Activated CD8-positive, alpha-beta T cell treated with anti-CD3 and anti-CD28 coated beads for 36 hours (primary cell): Measurements from ENCODE around the gene ALOX15. TPM values are rescaled to one million over a fixed set of nuclear protein-coding genes. Genes with fewer than 3 reads are reported as not detected.

Experiments
- ATAC-seq: fragments of 200-7000 bp; cut with Tn5 transposase; one replicate; pipeline ENCODE4 v1.10.0; 2021; ENCODE audit warnings: mild to moderate bottlenecking, moderate library complexity
- CTCF ChIA-PET: fragments of 350-600 bp; sonication (Branson Sonifier 250); formaldehyde crosslinking; loops from one replicate; lab custom pipeline; 2021; ENCODE audit warnings: antibody characterized with exemption; lab: Charles Lee
- POLR2A ChIA-PET: fragments of 350-600 bp; sonication (Branson Sonifier 250); formaldehyde crosslinking; loops from one replicate; lab custom pipeline; 2021; ENCODE audit warnings: antibody characterized with exemption; lab: Charles Lee
- DNase-seq: peaks from one replicate; pipeline ENCODE4 v3.0.0-alpha.2; 2020
- H3K27ac Mint-ChIP-seq: one replicate; pipeline ENCODE4 v1.8.0; 2021; ENCODE audit warnings: mild to moderate bottlenecking, mixed read lengths
- H3K27me3 Mint-ChIP-seq: one replicate; pipeline ENCODE4 v1.8.0; 2021; ENCODE audit warnings: mixed read lengths
- H3K36me3 Mint-ChIP-seq: one replicate; pipeline ENCODE4 v1.8.0; 2021; ENCODE audit warnings: low read depth, mixed read lengths
- H3K4me1 Mint-ChIP-seq: one replicate; pipeline ENCODE4 v1.8.0; 2021; ENCODE audit warnings: low read depth, mixed read lengths
- H3K4me3 Mint-ChIP-seq: one replicate; pipeline ENCODE4 v1.8.0; 2021; ENCODE audit warnings: mild to moderate bottlenecking, moderate library complexity, mixed read lengths
- H3K9me3 Mint-ChIP-seq: one replicate; pipeline ENCODE4 v1.8.0; 2021; ENCODE audit warnings: mixed read lengths
- intact Hi-C: fragments of 100-400 bp; cut with micrococcal nuclease; formaldehyde crosslinking; loops from one replicate; pipeline ENCODE4 v1.10.0; 2022
- total RNA-seq, 2 experiments: library from RNA; stranded (reverse); gene quantifications; one replicate each; pipeline ENCODE4 v1.2.3, GENCODE V29; 2021
- TF ChIP-seq, protein P1 (sequence below): fragments of 200-600 bp; IDR thresholded peaks from one replicate; pipeline ENCODE4 v1.8.0; 2022; ENCODE audit warnings: antibody characterized with exemption, mild to moderate bottlenecking

The ALOX15 gene
- total RNA-seq, 2 experiments from 2014 or later, result not detected

DNA sequence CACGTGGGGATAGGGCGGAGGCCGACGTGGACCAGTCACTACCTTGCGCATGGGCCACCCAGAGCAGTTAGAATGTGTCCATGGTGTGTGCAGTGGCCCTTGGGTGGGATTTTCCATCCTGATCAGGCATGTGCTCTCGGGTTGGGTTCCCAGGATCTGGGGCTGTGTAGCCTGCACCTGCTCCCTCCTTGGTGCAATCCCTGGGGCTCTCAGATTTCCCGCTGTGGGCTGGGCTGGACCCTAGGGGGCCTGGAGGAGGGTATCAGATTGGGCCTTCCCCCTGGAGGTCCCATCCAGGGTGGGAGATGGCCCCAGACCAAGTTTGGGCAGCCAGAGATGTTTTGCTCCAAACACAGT lies 55.9 kb downstream of the ALOX15 start:
- H3K36me3 Mint-ChIP-seq, result no peaks in the 10 kb centered on the region
- no peak overlapping the region for H3K4me3 Mint-ChIP-seq
- CTCF ChIA-PET, result interaction anchor here (1.7 to 2.1 kb wide), 2 partner anchors 18 to 19 kb away, joined by 6 to 12 read pairs; no protein-coding TSS in a partner anchor
- no peaks in the 10 kb centered on the region for H3K9me3 Mint-ChIP-seq
- intact Hi-C loops, result no loop called here
- no peak overlapping the region for H3K27ac Mint-ChIP-seq
- H3K4me1 Mint-ChIP-seq, result peaks cover 6% of the 10 kb centered on the region
- peaks cover 39% of the 10 kb centered on the region for H3K27me3 Mint-ChIP-seq
- ATAC-seq (no peak), DNase-seq (no peak)
- POLR2A ChIA-PET, result no interaction called here
- TF ChIP-seq, protein P1, sequence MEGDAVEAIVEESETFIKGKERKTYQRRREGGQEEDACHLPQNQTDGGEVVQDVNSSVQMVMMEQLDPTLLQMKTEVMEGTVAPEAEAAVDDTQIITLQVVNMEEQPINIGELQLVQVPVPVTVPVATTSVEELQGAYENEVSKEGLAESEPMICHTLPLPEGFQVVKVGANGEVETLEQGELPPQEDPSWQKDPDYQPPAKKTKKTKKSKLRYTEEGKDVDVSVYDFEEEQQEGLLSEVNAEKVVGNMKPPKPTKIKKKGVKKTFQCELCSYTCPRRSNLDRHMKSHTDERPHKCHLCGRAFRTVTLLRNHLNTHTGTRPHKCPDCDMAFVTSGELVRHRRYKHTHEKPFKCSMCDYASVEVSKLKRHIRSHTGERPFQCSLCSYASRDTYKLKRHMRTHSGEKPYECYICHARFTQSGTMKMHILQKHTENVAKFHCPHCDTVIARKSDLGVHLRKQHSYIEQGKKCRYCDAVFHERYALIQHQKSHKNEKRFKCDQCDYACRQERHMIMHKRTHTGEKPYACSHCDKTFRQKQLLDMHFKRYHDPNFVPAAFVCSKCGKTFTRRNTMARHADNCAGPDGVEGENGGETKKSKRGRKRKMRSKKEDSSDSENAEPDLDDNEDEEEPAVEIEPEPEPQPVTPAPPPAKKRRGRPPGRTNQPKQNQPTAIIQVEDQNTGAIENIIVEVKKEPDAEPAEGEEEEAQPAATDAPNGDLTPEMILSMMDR, result no peak

DNA sequence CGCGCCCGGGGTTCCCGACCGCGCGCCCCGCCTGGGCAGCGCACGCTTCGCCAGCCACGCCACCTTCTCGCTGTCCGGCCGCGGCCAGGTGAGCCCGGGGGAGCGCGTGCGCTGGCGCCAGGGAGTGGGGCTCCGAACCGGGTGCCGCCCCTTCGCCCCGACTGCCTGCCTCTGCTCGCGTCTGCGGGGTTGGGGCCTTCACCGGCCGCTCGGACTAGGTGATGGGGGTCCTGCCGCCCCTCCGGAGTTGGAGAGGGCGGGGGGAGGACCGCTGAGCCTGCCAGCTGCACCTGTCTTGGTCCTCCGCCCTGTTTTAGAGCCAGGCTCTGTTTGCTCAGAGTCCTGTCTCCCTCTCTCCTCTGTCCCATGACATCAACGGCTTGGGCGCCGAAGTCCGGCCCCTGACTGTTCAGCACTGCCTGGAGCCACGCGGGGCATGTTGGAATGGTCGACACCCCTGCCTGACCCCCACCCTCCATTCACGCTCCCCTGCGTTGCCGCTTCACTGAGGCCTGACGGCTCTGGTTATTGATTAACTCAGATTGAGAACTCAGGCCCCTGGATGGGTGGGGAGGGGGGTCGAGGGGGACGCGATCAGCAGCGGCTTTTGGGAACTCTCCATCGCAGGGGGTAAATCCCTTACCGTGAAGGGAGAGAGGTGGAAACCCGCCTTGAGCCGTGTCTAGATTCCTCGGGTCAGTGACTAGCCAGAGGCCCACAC lies 56.4 kb downstream of the ALOX15 start:
- POLR2A ChIA-PET, result interaction anchor here (0.6 kb wide), 1 partner anchor 15 kb away, joined by 3 read pairs; no protein-coding TSS in a partner anchor
- Mint-ChIP-seq H3K36me3 (no peaks in the 10 kb centered on the region), H3K27me3 (peaks cover 36% of the 10 kb centered on the region), H3K4me3 (peak overlapping the region; percentile 40), H3K4me1 (peaks cover 6% of the 10 kb centered on the region), H3K27ac (no peak overlapping the region), H3K9me3 (no peaks in the 10 kb centered on the region)
- CTCF ChIA-PET, result interaction anchor here (1.7 kb wide), 1 partner anchor 18 kb away, joined by 6 read pairs; no protein-coding TSS in a partner anchor
- intact Hi-C loops, result no loop called here
- DNase-seq, result no peak
- TF ChIP-seq, protein P1, result no peak
- ATAC-seq, result no peak

DNA sequence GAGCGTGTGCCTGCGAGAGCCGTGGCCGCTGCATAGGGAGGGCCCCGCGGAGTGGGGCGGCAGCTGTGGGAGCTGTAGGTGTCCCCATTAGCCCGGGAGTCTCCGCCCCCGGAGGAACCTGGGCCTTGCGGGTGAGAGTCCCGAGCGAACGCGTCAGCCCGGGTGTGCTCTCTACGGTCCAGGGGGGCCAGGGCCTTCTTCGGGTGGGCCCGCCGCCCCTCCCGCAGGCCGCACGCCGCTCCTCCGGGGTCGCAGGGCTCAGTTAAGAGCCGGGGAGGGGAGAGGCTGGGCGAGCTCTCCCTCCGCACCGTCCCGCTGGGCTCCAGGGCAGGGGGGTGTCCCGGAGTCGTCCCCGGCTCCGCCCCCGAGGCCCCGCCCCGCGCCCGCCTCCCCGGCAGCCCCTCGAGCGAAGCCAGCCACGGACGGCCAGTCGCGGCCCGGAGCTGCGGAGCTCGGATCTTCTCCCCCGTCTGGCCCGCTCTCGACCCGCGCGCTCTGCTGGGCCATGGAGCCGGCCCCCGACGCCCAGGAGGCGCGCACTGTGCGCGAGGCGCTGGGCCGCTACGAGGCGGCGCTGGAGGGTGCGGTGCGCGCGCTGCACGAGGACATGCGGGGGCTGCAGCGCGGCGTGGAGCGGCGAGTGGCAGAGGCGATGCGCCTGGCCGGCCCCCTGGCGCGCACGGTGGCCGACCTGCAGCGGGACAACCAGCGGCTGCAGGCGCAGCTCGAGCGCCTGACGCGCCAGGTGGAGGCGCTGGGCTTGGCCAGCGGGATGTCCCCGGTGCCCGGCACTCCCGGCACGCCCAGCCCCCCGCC lies 57.2 kb downstream of the ALOX15 start, which contains the start of gene SMTNL2:
TSS of gene SMTNL2 (plus strand) at position 429 of the 816 bp plus-strand sequence. CDS start at position 506, 77 bp downstream.
- H3K9me3 Mint-ChIP-seq, result no peaks in the 10 kb centered on the region
- peaks cover 6% of the 10 kb centered on the region for H3K4me1 Mint-ChIP-seq
- TF ChIP-seq, protein P1, result no peak
- ATAC-seq, result peak; percentile 70
- DNase-seq, result peak; percentile 25
- peak within 1 kb of the TSS; percentile 56 for H3K4me3 Mint-ChIP-seq
- intact Hi-C loops, result no loop called here
- ChIA-PET POLR2A (interaction anchor here (0.6 kb wide), 1 partner anchor 14 kb away, joined by 3 read pairs; no protein-coding TSS in a partner anchor), CTCF (interaction anchor here (1.1 to 1.7 kb wide), 3 partner anchors 11 to 24 kb away, joined by 3 to 6 read pairs (median 4); no protein-coding TSS in a partner anchor)
- no peak within 1 kb of the TSS for H3K27ac Mint-ChIP-seq
- no peaks in the 10 kb centered on the region for H3K36me3 Mint-ChIP-seq
- peaks cover 36% of the 10 kb centered on the region for H3K27me3 Mint-ChIP-seq

DNA sequence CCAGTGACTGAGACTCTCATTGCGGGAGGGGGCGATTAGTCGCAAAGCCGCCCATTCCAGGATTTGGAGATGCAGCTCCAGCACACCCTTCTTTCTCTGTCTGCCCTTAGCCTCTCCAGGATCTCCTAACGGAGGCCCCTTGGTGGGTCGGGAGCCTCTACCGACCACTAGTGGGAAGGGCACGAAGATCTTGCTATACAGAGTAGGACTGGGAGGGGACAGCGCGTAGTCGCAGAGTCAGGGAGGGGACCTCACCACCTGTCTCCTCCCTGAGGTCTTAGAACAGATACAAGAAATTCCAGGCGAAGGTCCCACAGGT lies 57.7 kb downstream of the ALOX15 start:
- DNase-seq (peak; percentile 27), ATAC-seq (peak; percentile 66)
- CTCF ChIA-PET, result interaction anchor here (1.1 to 2.8 kb wide), 4 partner anchors 11 to 25 kb away, joined by 3 to 13 read pairs (median 5); no protein-coding TSS in a partner anchor
- Mint-ChIP-seq H3K27me3 (peaks cover 36% of the 10 kb centered on the region), H3K4me3 (peak overlapping the region; percentile 56), H3K36me3 (no peaks in the 10 kb centered on the region), H3K4me1 (peaks cover 6% of the 10 kb centered on the region), H3K27ac (no peak overlapping the region), H3K9me3 (no peaks in the 10 kb centered on the region)
- POLR2A ChIA-PET, result no interaction called here
- TF ChIP-seq, protein P1, result peak; percentile 12
- intact Hi-C loops, result no loop called here
